OCI-LY3 (cell line): ENCODE measurements around the gene TMEM247.

Source experiments
- EZH2phosphoT487 ChIP-seq: fragments of 200-600 bp; shearing (Covaris generic); IDR thresholded peaks from 2 replicates; pipeline ENCODE4 v1.6.1; 2018; ENCODE audit warnings: antibody characterized with exemption, mixed run types, low read depth
- TF ChIP-seq, protein P1 (sequence below): fragments of 200-600, 300-600 bp; sonication (generic); IDR thresholded peaks from 2 replicates; pipeline ENCODE4 v1.5.1; 2014; ENCODE audit warnings: antibody characterized with exemption, low read length, low read depth

GRCh38 chr2:46502291-46502885 lies 23.0 kb downstream of the TMEM247 start:
- TF ChIP-seq, protein P1, sequence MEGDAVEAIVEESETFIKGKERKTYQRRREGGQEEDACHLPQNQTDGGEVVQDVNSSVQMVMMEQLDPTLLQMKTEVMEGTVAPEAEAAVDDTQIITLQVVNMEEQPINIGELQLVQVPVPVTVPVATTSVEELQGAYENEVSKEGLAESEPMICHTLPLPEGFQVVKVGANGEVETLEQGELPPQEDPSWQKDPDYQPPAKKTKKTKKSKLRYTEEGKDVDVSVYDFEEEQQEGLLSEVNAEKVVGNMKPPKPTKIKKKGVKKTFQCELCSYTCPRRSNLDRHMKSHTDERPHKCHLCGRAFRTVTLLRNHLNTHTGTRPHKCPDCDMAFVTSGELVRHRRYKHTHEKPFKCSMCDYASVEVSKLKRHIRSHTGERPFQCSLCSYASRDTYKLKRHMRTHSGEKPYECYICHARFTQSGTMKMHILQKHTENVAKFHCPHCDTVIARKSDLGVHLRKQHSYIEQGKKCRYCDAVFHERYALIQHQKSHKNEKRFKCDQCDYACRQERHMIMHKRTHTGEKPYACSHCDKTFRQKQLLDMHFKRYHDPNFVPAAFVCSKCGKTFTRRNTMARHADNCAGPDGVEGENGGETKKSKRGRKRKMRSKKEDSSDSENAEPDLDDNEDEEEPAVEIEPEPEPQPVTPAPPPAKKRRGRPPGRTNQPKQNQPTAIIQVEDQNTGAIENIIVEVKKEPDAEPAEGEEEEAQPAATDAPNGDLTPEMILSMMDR: no peak
- TF ChIP-seq EZH2phosphoT487: no peak
